Mesothelial cell of epicardium (in vitro differentiated cells): ENCODE data around the gene CD151. TPM values are rescaled to one million over a fixed set of nuclear protein-coding genes. Genes with fewer than 3 reads are reported as not detected.

Experiments
- DNase-seq, 2 experiments: peaks; one replicate each; pipeline ENCODE4 v3.0.0; 2021; ENCODE audit warnings: low spot score in 2 of 2; ENCODE audit not compliant: unreplicated experiment in 2 of 2
- H3K27ac Mint-ChIP-seq: 2 replicates; pipeline ENCODE4 v1.8.0; 2021; ENCODE audit warnings: mixed read lengths
- H3K27me3 Mint-ChIP-seq: 2 replicates; pipeline ENCODE4 v1.8.0; 2021; ENCODE audit warnings: low read depth, mixed read lengths
- H3K36me3 Mint-ChIP-seq: 2 replicates; pipeline ENCODE4 v1.8.0; 2021; ENCODE audit warnings: mixed read lengths
- H3K4me1 Mint-ChIP-seq: 2 replicates; pipeline ENCODE4 v1.8.0; 2021; ENCODE audit warnings: mixed read lengths
- H3K4me3 Mint-ChIP-seq: 2 replicates; pipeline ENCODE4 v1.8.0; 2021; ENCODE audit warnings: mild to moderate bottlenecking, moderate library complexity, mixed read lengths
- H3K9me3 Mint-ChIP-seq: 2 replicates; pipeline ENCODE4 v1.8.0; 2021; ENCODE audit warnings: mixed read lengths
- total RNA-seq: library from RNA; stranded (reverse); gene quantifications from 3 replicates; pipeline ENCODE4 v1.2.1, GENCODE V29; 2021
- TF ChIP-seq, protein P1 (sequence below): fragments of 200-600 bp; sonication (generic); IDR thresholded peaks from one replicate; pipeline ENCODE4 v1.5.0; 2021; ENCODE audit warnings: antibody characterized with exemption; ENCODE audit not compliant: unreplicated experiment

The CD151 gene
- total RNA-seq, 1 donor from 2014 or later: 125 TPM

DNA sequence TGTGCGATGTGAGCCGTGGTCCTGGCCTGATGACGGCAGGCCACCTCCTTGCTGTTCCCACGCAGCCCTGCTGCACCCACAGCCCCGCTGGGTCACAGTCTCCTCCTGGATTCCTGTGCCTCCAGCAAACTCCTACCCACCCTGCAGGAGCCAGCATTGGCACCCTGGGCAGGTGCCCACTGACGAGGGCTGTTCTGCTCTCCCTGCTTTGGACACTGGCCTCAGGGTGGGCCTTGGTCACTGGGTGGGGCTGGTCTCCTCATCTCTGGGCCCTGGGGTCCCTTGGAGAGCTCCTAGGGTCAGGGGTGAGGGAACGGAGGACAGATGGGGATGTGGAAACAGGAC is 22.6 kb downstream of the CD151 start:
- Mint-ChIP-seq H3K4me1 (peaks cover 31% of the 10 kb centered on the region), H3K9me3 (no peaks in the 10 kb centered on the region)
- TF ChIP-seq, protein P1, sequence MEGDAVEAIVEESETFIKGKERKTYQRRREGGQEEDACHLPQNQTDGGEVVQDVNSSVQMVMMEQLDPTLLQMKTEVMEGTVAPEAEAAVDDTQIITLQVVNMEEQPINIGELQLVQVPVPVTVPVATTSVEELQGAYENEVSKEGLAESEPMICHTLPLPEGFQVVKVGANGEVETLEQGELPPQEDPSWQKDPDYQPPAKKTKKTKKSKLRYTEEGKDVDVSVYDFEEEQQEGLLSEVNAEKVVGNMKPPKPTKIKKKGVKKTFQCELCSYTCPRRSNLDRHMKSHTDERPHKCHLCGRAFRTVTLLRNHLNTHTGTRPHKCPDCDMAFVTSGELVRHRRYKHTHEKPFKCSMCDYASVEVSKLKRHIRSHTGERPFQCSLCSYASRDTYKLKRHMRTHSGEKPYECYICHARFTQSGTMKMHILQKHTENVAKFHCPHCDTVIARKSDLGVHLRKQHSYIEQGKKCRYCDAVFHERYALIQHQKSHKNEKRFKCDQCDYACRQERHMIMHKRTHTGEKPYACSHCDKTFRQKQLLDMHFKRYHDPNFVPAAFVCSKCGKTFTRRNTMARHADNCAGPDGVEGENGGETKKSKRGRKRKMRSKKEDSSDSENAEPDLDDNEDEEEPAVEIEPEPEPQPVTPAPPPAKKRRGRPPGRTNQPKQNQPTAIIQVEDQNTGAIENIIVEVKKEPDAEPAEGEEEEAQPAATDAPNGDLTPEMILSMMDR: no peak

DNA sequence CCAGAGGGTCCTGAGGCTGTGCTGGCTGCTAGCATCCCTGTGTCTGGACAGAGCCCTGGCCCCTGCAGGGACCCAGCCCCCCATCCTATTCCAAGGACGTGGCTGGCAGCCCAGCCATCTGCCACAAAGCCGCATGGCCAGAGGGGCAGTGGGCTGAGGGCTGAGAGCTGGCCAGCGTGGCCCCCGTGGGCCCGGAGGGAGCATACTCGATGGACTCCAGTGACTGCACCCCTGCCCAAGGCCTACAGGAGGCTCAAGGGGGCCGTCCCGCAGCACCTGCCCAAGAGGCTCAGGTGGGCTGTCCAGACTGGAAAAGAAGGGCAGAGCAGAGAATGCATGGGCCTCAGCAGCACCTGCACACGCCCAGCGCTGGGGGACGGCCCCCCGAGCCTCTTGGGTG is 23.0 kb downstream of the CD151 start:
- no peaks in the 10 kb centered on the region for H3K27me3 Mint-ChIP-seq

More for the DNA sequence above, 22.6 kb downstream of the CD151 start:
- DNase-seq: no peak
- Mint-ChIP-seq H3K36me3 (no peaks in the 10 kb centered on the region), H3K27ac (no peak overlapping the region), H3K27me3 (no peaks in the 10 kb centered on the region), H3K4me3 (no peak overlapping the region)

DNA sequence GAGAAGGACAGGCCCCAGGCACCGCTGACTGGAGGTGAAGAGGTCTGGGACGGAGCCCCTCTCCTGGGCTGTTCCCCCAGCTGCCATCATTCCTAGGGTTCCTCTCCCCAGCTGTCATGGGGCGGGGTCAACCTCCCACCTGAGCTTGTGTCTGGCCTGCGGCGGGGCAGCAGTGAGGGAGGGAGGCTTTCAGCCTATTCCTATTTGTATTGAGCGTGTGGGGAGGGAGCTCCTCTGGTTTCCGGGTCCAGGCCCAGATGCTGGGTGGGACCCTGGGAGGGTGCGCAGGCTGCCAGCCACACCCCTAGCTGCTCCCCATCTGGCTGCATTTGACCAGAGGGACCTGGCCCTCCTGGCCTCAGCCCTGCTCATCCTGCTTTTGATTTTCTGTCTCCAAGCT is 23.6 kb downstream of the CD151 start:
- Mint-ChIP-seq H3K27ac (no peak overlapping the region), H3K36me3 (no peaks in the 10 kb centered on the region), H3K9me3 (no peaks in the 10 kb centered on the region), H3K4me1 (peaks cover 25% of the 10 kb centered on the region), H3K27me3 (no peaks in the 10 kb centered on the region), H3K4me3 (no peak overlapping the region)
- TF ChIP-seq, protein P1: no peak
- no peak for DNase-seq

More for the DNA sequence above, 23.0 kb downstream of the CD151 start:
- Mint-ChIP-seq H3K27ac (no peak overlapping the region), H3K36me3 (no peaks in the 10 kb centered on the region), H3K4me3 (no peak overlapping the region), H3K4me1 (peaks cover 31% of the 10 kb centered on the region), H3K9me3 (no peaks in the 10 kb centered on the region)
- DNase-seq: no peak
- TF ChIP-seq, protein P1: no peak

DNA sequence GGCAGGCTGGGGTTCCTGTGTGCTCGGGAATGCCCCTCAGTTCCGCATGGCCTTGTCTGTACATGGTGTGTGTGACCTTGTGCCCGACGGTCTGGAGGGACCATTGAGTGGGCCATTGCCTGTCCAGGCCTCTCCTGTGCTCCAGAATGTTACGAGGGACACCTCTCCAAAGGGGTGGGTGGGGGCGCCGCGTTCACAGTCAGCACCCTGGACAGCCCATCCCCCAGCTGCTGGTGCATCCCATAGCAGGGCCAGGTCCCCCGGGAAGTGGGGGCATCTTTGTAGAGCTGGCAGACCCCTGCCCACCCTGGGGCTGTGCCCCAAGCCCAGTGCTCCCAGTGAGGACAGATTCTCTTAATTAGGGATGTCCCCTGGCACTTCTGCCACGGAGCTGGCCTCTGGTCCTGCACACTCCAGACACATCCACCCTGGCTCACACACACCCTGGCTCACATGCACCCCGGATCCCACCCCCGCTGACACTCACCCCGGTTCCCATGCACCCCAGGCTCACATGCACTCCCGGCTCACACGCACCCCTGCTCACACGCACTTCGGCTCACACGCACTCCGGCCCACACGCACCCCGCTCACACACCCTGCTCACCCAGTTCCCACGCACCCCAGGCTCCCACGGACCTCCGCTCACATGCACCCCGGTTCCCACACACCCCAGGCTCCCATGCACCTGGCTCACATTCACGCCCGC is 25.5 kb downstream of the CD151 start:
- TF ChIP-seq, protein P1: no peak
- Mint-ChIP-seq H3K36me3 (no peaks in the 10 kb centered on the region), H3K9me3 (no peaks in the 10 kb centered on the region), H3K4me1 (peaks cover 31% of the 10 kb centered on the region), H3K27ac (no peak overlapping the region), H3K27me3 (no peaks in the 10 kb centered on the region), H3K4me3 (no peak overlapping the region)
- DNase-seq: no peak

DNA sequence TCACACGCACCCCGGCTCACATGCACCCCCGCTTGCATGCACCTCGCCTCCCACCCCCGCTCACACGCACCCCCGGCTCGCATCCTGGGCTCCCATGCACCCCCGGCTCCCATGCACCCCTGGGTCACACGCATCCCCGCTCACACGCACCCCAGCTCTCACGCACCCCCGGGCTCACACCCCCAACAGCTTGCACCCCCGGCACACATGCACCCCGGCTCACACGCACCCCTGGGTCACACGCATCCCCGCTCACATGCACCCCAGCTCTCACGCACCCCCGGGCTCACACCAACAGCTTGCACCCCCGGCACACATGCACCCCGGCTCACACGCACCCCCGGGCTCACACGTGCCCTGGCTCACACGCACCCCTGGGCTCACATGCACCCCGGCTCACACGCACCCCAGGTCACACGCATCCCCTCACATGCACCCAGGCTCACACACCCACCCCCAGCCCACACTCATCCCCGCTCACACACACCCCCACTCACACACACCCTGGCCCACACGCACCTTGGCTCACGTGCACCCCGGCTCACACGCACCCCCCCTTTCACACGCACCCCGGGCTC is 26.1 kb downstream of the CD151 start:
- peaks cover 34% of the 10 kb centered on the region for H3K4me1 Mint-ChIP-seq
- H3K27me3 Mint-ChIP-seq: no peaks in the 10 kb centered on the region
- H3K4me3 Mint-ChIP-seq: no peak overlapping the region
- no peak overlapping the region for H3K27ac Mint-ChIP-seq
- DNase-seq: no peak
- TF ChIP-seq, protein P1: no peak
- H3K9me3 Mint-ChIP-seq: no peaks in the 10 kb centered on the region
- no peaks in the 10 kb centered on the region for H3K36me3 Mint-ChIP-seq
